ENCODE measurements around the gene RIN1.
"Not testable (repeated sequence)": the region's sequence is repeated elsewhere in the genome, so short reads cannot be mapped to it uniquely, and the experiment has no call there.

GRCh38 chr11:66373690-66374287 lies 37.6 kb upstream of the RIN1 start:
- TF ChIP-seq CTCF (IDR thresholded peaks at IDR 0.05); EZH2 (IDR thresholded peaks at IDR 0.05; ENCODE audit: borderline replicate concordance, insufficient read depth, low read depth, low read length, poor library complexity, severe bottlenecking): not testable (repeated sequence)
